Glomerular endothelial cell (primary cell): ENCODE results near the gene DLG1. TPM values are rescaled to one million over a fixed set of nuclear protein-coding genes. Genes with fewer than 3 reads are reported as not detected.

ENCODE experiments used
- DNase-seq: peaks from one replicate; pipeline ENCODE4 v3.0.0-alpha.2; 2011; ENCODE audit warnings: low read depth, low spot score; ENCODE audit errors: extremely low read depth
- total RNA-seq: library from RNA; depleted of rRNA; stranded (reverse); fragments of >200 nt; gene quantifications from 2 replicates; pipeline ENCODE4 v1.2.3, GENCODE V29; 2015

DLG1 gene
- 71.5 and 105 TPM in 2 replicates for total RNA-seq

DNA sequence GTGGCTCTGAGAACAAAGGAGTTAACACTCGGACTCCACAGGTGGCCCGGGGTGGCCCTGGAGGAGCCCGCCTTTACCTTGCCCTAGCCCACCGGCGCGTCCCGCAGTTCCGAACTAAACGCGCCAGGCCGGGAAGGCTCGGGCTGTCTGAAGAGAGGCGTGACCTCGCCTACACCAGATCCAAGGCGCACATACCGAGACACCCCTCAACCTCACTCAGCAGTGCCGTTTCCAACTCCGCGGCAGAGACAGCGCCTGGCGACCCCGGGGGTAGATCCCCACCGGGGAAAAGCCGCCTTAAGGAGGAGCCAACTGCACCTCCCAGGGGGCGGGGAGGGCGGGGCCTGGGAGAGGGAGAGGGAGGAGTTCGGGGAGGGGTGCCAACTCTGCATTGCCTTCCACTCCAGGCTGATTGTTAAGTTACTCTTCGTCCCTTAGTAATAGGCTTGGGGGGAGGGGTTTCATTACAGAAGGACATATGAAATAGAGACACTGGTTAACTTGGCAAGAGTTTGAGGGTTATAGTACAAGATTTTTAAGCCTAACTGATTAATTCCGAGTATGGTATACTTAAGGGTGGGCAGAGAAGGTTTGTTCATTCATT lies at the start of gene DLG1:
Gene DLG1 (minus strand): TSS at position 272 of the 604 bp plus-strand sequence. CDS start 1,408 bp downstream, outside the sequence.
- no peak for DNase-seq

DNA sequence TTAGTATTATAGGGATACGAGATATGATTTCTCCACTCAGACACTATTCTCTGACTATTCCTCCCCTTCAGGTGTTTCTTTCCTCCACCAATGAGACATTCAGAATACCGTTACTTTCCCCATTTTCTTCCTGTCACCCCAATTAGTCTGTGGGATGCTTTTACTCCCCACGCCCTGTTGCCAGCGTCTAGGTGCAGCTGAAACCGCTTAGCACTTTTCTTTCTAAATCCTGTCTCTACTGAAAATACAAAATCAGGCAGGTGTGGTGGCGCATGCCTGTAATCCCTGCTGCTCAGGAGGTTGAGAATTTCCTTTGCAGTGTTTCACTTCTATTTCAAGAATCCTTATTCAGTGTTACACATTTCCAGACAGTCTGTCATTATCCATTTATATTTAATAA lies 49.6 kb upstream of the DLG1 start:
- DNase-seq = no peak

DNA sequence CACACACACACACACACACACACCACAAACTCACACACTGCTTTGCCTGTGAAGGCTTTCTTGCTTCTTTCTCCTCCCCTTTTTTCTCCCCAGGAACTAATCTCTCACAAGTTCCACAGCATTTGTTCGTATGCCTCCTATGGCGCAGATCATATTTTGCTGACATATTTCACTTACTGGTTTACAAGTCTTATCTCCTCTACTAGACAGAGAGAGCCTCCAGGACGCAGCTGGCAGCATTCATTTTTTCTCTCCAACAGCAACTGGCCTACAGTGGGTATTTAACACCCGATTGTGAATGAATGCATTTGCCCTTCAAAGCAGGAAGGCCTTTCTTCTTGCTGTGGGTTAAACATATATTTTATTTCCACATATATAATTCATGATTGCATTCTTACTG lies 47.0 kb upstream of the DLG1 start:
- DNase-seq = no peak

DNA sequence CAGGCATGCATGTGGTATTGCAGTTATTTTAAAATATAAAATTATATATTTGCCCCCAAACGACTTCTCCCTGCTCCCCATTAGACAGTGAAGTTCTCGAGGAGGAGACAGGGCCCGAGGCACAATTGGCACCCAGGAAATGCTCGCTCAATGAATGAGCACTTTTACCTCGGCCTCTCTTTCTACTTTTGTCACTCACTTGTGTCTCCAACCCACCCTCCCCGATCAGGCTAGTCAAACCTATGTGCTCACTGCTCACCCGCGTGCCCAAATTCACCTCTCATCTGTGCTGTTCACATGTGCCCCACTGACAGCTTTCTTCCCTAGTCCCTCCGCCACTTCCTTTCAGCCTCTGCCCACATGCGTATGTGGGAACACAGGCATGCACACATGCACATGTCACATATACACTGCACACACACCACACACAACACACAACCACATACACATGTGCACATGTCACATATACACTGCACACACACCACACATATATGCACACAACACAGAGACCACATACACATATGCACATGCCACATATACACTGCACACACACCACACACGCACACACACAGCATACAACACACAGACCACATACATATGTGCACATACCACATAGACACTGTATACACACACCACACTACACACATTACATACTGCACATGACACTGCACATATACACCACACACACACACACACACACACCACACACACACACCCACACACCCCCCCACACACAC lies 46.3 kb upstream of the DLG1 start:
- DNase-seq = no peak

DNA sequence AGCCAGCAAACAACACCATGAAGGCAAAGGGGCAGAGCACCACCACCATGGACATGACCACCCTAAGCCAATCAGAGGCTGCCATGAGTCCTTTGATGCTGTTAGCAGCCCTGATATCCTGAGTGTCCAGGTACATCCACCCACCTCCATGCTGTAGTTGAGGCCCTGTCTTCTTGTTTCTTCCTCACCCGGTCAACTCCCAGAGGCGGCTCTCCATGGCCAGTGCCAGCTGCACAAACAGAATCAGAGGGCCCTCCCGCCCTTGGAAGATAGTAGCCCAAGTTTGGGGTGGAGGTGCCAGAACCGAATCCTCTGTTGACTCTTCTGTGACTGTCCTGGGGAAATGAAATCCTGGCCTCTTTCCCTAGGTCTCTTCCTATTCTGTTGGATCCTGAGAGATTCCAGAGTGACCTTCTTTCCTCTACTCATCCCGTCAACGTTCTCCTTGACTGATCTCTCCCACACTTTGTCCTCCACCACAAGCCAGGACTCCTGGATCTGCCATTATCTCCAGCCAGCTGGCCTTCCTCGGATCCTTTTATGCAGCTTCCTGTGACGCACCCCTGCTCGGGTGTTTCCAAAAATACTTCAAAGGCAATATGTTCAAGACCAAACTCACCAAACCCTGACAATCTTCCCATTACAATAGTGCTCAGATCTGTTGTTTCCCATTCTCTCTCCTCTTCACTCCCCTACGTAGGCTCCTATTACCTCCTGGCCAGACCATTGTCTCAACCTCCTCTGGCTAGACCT lies 45.4 kb upstream of the DLG1 start:
- no peak for DNase-seq

DNA sequence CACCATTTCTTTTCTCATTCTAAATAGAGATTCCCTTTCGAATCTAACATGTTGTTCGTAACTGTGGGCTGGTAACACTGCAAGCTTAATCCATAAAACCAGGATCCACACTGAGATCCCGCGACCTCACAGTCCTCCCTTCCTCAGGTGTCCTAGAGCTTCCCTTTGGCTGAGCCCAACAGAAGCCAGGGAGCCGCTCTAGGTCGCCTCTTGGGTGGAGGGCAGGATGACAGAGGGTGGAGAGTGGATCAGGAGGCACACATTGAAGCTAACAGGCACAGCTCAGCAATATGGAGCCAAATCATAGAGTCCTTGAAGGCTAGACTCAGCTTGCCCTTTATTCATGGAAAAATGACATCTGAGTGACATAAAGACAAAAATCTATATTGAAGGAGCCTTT lies 44.7 kb upstream of the DLG1 start:
- DNase-seq = no peak

DNA sequence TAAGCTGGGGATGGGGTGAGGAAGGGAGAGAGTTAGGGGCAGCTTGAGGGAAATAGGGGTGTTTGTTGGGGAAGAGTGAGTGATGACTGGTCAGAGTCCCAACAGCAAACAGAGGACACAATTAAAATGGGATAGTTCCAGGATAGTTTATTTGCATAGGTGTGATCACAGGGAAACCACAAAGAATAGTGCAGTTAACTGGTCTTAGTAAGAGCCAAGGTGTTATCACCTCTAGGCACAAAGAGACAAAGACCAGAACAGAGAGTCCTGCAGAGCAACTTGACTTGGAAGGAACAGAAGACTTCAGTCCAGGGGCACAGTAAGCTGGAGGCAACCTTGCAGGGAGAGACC lies 42.1 kb upstream of the DLG1 start:
- DNase-seq = no peak

DNA sequence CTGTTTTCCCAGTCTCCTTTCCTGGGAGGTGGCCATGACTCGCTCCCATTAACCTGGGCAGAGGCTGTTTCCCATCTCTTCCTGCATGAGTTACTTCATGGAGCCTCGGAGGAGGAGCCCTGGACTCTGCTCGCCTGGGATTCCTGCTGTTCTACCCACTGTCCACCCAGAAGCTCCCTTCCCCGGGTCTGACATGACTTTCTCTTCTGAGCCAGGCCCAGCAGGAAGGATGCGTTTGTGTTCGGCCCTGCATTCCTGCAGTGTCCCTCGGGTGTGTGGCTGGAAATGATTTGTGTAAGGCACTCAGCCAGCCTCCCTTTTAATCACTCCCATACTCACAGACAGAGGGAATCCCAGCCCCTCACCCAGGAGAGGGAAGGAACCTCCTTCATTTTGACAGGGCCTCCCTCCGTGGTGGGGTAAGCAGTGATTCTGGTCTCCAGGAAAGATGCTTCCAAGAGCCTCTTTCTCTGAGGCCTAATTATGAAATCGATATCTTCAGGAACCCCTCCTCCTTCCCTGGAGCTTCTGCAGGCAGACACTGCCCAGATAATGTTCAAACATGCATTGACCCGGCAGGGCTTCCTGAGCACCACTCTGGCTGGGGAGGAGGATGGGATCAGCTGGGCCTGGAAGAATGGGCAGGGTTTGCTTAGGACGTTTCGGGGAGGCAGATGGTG lies 41.6 kb upstream of the DLG1 start:
- DNase-seq = no peak

DNA sequence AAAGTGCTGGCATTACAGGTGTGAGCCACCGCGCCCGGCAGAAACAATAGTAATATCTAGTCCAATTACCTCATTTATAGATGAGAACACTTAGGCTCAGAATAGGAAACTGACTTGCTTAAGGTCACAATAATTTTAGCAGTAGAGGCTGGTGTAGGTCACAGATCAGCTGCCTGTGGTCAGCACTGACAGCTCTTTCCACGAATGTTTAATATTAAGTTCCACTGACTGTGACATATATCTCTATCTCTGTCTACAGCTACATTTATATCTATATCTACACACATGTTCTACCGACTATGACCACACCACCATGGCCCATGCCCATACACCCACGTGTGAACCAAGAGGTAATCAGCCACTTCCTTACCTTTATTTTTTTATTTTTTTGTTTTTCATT lies 40.2 kb upstream of the DLG1 start:
- DNase-seq = no peak

DNA sequence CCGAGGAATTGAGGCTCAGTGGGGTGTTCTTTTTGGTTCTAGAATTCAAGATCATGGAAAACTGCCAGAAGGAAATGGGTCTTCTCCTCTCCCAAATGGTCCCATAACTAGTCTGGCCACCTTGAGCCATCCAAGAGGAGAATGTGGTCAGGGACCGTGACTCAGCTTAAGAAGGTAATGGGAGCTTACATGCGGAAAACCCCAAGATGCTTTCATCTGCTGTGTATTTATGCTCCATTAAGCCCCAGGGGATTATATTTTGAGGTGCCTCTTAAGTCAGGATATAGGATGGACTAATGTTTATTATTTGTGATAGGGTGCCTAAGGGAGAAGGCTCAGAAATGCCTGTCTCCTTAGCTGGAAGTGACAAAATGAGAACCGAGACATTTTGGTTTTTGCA lies 39.2 kb upstream of the DLG1 start:
- no peak for DNase-seq

DNA sequence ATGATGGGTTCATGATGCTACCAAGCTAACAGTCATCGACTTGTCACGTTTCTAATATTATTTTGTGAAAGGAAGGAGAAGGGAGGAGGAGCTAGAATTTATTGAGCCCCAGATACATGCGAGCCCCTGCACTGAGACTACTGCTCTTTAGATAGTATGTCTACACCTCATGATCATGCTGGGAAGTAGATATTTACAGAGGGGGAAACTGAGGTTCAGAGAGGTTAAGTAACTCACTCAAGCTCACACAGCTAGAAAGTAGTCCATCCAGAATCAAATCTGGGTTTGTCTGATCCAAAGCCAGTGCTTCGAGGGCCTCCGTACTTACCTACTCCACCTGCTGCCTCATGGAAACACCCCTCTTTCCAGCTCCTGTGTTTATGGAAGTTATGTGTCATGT lies 38.8 kb upstream of the DLG1 start:
- DNase-seq = no peak

DNA sequence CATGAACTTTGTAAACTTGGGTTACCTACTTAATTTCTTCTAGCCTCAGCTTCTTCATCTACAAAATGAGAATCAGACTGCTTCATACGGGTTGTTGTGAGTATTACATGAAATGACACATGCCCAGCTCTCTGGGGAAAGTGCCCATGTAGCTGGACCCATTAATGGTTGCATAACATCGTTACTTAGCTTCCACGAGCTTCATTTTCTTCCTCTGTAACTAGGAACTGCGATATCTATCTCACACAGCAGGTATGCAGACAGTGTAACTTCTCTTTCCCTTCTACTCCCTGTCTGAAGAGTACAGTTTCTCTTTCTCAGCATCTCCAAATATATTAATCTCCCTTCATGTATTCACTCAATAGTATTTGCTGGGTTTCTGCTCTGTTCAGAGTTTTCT lies 37.9 kb upstream of the DLG1 start:
- DNase-seq = no peak

DNA sequence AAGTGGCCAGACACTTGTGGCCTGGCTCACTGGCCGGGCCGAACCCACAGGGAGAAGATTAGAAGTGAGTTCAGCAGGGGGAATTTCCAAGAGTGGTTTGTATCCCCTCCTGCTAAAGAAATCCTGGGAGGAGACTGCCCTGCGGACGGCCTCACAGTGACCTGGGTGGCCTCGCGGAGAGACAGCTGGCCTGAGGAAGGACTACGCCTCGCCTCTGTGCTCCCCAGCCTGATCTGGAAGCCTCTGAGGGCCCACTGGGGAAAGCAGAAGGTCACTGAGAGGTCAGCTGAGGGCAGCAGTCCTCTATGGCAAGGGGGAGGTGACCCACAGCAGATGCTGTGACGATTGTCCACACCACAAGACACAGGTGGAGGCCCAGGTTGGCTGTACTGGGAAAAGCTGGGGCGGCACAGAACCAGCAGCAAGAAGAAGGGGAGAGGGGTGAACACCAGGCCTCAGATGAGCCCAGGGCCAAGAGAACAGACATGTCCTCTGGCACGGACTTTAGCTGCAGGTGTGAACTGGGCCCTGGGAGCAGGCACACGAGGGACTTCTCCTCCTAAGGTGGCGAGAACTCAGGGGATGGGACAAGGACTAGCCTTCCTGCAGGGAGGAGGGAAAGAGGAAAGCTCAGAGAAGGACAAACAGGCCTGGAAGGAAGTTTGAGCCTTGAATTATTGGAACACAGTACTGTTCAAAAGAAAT lies 37.2 kb upstream of the DLG1 start:
- DNase-seq = no peak

DNA sequence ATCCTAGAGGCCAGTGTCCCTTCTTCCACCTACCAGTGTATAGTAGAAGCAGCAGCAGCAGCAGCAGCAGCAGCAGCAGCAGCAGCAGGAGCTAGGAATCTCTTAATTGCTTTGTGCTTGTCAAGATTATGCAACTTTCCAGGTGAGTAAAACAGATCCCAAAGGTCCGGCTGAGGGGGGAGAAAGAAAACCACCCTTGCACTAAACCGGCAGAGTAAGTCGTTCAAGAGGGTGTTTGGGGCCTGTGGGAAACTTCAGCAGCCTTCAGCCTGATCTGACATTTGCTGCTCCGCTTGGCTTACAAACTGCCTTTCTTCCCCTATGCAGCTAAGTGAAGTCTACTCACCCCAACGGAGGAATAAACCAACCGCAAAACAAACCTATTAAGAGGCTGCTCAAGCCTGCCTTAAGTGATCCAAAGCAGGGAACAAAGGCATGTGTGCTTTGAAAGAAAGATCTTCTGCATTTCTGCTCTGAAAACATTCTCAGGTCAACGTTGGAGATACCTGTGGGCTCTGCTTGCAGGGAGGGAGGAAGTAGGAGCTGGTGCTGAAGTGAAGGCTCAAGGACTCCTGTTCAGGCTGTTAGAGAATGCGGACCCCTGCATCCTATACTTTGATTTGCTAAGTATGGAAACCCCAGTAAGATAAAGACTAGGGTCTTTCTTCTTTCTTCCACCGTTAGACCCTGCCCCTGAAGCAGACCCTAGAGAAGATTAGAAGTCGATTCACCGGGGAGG lies 35.7 kb upstream of the DLG1 start:
- DNase-seq = no peak

DNA sequence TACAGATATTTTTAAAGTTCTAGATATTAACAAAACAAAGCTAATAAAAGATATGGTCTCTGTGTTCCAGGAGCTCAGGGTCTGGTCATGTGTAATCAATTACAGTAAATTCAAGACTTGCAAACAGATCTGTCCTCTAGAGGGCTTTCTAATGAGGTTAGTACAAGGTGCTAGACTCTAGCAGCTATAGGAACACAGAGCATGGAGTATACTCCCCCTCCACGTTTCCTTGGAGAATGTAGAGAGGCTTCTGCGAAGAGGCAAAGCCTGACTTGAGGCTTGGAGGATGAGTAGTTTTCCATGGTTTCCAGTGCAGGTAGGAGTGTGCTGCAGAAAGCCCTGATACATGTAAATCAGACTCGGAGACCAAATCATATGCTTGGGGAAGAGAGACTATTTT lies 32.7 kb upstream of the DLG1 start:
- no peak for DNase-seq

DNA sequence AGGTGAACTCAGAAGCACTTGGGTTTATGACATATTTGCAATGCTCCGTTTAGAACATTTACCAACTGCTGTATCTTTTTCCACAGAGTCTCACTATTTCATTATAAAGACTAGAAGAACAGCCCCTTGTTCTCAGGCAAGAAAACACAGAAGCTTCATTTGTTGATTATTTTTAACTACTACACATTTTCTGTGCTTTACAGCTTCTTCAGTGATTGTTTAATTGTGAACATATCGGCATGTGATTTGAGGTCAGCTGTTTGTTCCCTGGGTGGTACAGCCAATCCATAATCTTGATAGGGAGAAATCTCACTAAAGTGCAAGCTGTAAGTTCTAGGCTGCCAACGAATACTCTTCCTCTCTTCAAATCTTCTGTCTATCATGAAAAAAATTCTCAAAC lies 31.0 kb upstream of the DLG1 start:
- no peak for DNase-seq

DNA sequence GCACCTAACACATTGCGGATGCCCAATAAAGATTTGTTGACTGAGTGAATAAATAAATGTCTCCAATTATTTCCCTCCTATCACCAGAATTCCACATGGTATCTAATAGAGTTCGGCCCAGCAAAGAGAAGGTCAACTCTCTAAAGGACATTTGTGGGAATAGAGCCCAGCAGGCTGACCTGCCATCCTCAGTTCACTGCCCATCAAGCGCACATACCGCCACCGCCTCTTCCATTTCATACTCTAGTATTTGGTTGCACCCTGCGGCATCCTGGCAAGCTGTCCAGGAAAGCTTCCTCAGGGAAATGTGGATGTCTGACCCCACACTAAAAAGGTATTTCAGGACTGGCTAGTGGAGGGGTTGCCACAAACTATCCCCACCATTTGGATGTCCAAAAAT lies 29.8 kb upstream of the DLG1 start:
- DNase-seq = no peak

DNA sequence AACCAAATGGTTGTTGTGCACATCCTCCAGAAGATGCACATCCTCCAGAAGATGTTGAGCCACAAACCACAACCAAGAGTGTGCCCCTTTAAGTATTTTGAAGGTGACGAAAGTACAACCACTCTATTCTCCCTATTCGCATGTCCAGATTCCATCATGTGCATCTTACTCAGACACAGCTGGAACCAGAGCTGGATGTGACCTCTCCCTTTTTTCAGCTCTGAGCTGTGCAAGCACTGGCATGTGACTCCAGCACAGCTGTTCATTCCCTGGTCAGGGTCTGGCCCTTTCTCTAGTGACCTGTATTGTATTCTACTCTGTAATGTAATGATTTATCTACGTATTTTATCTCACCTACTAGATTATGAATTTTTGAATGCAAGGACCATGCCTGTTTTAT lies 29.3 kb upstream of the DLG1 start:
- DNase-seq = no peak

DNA sequence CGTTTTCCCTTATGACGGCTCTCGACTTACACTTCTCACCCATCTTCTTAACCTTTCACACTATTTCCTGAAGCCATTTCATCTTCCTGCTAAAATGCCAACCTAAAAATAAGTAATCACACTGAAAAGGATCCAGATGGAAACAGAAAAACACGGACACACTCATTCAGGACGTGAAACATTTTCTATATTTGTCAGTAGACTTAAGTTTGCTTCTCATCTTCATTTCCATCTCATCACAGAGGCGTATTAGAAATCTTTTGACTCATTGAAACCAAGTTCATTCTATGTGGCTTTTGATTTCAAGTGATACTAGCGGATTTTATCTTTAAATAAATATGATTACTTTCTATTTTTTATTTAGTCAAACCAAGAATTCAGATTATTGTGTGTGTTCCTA lies 27.4 kb upstream of the DLG1 start:
- DNase-seq = no peak

DNA sequence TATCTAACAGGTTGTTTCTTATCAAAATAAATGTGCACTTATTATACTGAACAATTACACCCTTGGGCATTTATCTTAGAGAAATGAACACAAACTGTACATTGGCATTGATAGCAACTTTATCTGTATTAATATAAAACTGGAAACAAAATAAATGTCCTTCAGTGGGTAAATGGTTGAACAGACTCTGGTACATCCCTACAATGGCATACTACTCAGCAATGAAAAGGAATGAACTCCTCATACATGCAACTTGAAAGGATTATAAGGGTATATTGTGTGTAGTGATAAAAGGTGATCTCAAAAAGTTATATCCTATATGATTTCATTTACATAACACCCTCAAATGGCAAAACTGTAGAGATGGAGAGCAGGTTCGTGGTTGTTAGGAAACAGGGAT lies 23.7 kb upstream of the DLG1 start:
- no peak for DNase-seq
